GM21360 (cell line): ENCODE data around the gene USH2A.

Experiments
- ATAC-seq: cut with Tn5 transposase; IDR thresholded peaks from one replicate; pipeline ENCODE4 v1.9.1; 2021; ENCODE audit warnings: mild to moderate bottlenecking, moderate library complexity; ENCODE audit not compliant: unreplicated experiment

USH2A gene

DNA sequence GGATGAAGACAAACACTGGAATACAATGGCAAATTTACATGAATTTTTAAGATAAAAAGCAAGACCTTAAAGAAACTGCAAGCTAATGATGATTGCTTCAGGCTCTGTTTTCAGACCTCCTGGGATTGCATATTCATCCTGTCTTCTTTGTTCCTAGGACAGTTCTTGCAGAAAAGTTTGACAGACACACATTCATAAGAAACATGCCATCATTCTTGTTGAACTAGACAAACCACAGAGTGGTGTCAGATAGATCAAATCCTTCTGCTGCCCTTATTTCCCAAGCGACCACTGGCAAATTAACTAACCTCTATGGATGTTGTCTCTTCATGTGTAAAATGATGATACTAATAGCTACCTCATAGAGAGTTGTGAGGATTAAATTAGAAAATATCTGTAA, 674.8 kb downstream of the USH2A start:
- no peak for ATAC-seq

DNA sequence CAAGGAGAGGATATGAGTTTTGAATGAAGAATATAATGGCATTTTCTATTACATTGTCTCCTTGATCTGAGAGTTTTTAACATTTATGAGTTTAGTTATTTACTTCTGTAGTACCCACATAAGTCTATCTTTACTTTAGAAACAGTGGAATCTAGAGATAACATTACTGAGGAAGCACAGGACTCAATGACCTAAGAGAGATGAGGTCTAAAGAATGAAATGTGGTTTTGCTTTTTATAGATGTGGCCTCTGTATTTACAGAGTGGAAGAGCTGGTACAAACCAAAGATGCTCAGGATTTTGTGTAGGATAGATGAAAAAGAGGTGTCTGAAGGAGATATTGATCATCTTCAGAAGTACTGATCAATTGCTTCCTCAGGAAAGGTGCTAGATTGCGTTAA, 678.8 kb downstream of the USH2A start:
- ATAC-seq = no peak

DNA sequence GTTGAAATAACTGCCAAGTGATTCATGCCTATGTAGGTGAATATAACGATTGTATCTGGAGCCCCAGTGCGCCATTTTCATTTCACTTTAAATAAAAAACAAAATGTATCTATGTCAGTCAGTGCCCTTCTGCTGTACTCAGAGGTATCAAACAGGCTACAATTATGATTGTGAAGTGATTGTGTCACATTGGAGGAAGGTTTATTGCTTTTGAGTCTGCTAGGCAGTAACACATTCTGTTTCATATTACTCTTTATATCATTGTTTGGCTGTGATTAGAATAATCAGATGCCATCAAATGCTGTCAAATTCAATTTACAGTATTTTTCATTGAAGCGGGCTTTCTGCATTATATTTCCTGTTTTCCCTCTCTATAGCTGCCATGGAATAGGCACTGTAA, 684.2 kb downstream of the USH2A start:
- no peak for ATAC-seq

DNA sequence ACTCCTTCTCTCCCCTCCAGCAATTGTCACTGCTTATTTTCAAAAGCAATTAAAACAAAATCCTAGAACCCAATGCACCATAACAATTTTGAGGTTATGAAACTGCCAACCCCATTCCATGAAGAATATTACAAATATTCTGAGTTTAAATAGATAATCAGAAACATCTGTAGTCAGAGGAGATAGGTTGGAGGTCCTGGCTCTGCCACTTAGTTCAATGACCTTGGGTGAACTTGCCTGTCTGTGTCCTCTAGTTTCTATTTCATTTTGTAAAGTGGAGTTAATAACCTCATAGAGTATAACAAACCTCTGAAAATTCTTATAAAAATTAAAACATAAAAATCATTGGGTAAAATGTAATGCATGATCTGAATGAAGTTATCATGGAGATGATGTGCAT, 691.5 kb downstream of the USH2A start:
- no peak for ATAC-seq

DNA sequence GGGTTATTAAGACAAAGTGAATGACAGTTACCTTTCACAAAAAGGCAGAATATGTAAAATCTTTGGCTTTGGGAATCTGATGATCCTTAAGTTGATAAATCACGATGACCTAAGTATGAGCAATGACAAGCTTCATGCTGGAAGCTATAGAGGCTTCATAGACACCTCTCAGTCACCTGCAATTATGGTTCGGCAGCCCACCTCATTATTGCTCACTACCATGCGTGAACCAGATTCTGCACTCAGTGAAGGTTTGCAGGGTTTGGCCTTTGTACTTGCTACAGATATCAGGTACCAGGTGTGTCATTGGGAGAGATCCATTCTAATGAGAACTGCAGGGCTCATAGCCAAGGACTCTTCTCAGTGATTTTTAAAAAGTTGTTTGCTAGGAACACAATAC, 692.6 kb downstream of the USH2A start:
- no peak for ATAC-seq

DNA sequence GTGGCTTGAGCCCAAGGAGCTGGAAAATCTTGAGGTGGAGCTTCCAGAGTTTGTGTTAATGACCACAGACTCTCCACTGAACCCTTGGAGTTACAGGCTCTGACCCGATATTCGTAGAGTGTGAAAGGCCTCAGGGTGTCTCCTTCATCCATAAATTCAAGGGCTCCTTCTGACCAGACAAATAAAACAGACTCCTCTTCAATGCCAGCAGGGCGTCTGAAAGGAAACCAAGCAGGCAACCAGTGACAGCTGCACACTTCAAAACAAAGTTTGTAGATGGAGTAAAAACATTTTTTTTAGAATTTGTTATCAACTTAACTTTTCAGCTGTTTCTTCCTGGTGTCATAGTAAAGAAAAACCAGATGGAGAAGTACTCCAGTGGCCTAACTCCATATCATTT, 695.1 kb downstream of the USH2A start:
- no peak for ATAC-seq

DNA sequence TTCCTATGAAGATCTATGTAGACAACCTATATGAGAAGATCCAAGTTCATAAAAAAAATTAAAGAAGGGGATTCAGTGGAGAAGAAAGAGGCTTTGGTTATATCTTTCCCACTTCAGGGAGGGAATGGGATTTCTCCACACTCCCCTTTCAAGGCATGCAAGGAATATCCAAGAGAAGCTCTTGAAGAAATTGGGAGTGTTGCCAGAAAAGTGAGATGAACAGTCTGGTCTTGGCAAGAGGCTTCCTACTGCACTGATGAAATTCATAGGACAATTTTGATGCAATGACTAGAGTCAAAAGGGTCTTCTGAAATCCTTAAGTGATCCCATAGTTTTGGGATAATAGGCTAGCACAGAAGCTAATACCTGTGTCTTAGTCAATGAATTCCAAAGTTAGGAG, 703.1 kb downstream of the USH2A start:
- no peak for ATAC-seq

DNA sequence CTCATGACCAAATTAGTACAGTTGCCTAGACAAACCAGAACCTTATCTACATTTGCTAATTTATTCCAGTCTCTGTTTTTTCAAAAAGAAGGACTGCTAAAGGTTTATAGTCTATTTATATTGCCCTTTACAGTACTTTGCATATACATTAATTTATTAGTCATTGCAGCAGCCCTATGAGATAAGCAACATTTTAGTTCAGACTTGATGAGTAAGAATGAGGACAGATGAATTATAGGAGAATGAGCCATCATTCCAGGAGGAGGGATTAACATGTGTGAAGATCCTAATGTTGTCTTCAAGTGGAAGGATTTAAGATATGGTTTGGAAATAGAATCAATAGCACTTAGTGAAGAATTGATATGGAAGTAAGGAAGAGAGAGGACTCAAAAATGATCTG, 703.7 kb downstream of the USH2A start:
- no peak for ATAC-seq

DNA sequence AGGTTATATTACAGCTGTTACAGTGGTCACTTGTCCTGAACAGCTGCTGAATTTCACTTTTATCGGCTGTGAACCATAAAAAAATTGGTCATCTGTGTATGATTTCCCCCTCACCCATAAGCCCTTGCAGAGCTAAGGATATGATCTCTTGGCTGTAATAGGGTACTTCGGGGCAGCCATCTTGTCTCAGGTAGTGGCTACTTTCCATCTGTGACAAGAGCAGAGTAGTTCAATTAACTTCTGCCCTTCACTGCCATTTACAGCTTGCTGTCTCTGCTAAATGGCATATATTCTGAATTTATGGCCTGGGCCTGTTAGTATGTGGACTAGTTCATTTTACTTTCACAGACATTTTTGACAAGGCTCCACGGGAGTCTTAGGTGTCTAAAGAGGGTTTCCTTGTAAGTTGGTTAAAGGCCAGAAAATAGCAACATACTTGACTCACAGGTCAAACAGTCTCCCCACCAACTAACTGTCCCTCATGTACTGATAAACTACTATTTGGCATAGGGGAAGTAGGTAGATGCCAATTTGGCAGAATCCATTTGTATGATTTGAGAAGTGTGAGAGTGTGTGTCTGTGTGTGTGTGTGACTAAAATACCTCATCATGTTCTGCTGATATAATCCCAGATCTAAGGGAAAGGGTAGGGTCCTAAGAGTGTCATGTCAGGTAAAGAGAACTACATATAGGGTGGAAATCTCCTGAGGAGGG, 704.5 kb downstream of the USH2A start:
- ATAC-seq = no peak

DNA sequence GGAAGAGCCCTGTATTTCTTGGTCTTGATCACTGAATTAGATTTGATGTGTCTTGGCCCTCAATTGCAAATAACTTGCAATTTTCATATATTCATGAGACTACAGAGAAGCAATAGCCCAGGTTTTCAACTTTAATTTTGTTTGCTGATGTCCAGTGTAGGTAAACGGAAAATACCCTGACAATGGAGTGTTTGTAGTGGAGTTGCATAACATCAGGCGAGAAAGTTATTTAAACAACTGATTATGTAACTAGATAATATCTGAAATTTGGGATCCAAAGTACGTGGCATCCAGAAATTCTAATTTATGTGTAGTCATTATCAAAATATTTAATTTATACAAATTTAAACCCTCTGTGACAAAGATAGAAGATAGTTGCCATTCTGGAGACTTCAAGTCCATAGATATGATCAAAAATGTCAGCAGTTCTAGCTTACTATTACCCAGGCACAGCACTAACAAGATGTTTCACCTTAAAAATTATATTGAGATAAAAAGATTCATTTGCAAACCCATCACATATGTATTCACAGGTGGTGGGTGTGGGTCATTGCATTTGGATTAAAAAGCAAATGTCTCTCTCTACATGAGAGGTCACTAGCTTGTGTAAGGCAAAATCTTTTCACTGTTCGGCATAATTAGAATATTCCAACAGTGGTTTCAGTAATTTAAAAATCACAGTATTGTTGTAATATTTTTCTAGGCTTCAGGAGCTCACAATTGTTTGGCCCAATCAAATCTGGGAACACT, 705.4 kb downstream of the USH2A start:
- no peak for ATAC-seq

DNA sequence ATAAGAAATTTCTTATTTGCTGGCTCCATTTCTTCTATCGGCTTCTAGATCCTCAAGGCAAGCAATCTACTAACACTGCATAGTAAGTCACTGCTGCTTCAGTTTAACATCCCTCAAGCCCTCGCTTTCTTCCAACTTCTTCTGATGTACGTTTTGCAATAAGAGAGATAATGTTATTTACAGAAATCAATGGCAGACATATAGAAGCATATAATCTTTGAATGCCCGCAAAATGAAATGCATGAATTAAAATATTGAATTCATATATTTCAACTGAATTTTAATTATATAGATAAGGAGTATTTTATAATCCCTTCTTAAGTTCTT, 712.4 kb downstream of the USH2A start:
- ATAC-seq = no peak

DNA sequence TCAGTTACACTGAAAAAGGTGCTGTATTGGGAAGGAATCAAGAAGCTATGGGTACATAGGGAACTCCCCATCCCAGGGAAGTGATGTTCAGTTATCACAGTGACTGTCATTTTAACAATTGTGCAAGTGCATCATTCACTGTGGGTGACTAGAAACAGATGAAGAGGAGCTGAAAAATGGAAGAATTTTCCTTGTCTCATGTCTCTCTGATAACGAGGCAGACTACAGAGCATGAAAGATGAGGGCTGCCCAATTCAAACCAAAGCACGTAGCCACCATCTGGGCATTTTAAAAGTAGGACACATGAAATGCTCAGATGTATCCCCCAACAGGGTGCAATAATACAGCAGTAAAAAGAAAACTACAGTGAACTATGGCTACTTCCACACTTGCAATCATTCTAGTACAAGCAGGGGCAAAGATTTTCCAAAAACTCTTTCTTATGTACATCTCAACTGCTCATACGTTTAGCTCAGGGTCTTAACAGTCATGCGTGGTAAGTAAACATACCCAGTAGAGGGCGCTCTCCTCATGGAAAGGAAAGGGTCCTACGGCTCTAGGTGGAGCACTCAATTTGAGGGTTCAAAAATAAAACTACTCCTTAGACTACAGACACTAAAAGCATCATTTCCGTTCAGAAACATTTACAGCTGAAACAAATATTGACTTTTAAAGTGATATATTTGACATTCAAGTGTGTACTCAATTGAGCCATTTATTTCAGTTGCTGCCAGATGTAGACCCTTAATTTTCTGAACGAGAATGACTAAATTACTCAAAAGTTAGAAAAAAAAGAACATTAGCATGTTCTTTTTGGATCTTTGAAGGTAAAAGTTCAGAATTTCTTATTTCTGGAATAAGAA, 713.0 kb downstream of the USH2A start:
- peak; percentile 97 for ATAC-seq

DNA sequence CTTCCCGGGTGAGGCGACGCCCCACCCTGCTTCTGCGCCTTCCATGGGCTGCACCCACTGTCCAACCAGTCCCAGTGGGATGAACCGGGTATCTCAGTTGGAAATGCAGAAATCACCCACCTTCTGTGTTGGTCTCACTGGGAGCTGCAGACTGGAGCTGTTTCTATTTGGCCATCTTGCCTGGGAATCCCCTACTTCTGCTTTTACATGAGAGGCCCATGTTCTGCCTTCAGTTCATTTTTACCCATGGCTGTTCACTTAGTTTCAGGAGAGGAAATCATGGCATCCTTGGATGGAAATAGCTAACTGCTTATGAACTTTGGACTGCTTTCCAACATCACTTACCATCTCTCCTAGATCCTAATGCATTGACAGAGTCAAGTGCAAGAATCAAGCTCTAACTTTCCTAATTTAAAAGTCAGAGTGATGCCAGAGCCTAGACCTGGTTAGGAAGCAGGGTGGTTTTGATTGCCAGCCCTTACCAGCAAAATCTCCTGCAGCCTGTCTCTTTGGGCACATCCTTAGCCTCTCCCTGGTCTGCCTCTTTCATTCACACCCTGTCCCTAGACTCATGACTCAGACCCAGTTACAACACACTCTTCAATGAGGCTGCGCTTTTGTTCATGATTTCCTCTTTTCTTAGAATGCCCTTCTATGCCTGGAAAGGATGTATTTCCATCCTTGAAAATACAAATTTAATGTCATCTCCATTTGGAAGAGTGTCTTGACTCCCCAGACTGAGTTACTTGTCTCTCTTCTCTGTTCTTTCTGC, 719.0 kb downstream of the USH2A start:
- ATAC-seq = peak; percentile 87

DNA sequence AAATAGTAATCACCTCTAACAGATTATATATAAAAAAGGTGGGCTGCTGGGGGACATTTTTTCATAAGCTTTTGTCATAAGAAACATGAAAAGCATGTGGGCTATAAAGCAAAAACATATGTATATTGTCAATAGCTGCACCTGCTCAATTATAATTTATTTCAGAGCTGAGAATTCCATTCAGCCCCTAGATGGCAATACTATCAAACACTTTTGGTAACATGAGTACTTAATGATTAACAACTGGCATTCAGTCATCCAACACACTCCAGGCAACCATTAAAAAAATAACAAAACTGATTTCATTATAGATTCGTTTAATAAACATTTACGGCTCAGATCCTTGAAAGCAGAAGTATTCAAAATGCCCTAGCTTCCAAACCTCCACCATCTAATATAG, 741.0 kb downstream of the USH2A start:
- no peak for ATAC-seq

DNA sequence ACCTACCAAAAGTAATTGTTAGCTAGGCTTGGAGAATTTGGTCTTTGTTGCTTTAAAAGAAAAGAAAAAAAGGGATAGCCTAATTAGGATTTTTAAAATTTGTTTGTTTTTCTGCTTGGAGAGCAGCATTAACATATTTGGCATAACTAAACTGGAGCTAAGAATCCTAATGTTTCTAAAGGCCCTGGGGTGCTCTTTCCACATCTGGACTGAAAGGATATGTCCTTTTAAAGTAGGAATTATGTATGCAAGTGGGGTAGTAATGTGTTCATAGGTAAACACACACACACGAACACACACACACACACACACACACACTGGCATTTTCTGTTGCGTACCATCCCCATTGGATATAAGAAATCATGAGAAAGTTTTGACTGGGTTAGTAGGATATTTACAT, 742.2 kb downstream of the USH2A start:
- ATAC-seq = no peak

DNA sequence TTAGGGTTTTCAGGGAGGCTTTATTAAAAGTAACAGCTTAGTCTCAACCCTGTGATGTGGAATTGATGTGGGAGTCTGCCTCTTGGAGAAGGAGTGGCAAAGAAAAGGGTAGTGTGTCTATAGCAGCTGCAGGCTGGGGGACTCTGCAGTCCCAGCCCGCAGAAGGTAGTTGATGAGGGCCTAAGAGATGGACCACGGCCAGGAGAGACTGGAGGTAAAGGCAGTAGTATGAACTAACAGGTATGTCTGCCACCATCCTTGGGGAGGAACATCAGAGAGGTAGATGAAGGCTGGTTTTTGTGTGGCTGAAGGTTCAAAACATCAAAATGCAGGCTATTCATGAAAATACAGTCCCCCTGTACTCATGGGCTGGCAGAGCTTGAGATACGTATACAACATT, 744.0 kb downstream of the USH2A start:
- no peak for ATAC-seq

DNA sequence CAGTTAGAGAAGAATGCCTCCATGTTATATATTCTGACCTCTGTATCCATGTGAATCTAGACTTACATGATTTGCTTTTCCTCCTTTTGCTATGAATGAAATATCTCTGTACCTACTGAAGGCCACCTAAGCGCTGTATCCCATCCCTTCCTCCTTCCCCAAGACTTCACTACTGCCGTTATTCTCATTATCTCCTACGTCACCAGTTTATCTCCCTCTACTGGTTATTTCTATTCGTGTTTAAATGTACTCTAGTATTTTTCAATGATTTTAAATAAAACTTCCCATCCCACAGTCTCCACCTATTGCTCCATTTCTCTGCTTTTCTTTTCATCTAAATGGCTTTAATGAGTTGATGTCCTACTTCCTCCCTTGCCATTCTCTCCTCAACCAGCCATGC, 746.1 kb downstream of the USH2A start:
- no peak for ATAC-seq

DNA sequence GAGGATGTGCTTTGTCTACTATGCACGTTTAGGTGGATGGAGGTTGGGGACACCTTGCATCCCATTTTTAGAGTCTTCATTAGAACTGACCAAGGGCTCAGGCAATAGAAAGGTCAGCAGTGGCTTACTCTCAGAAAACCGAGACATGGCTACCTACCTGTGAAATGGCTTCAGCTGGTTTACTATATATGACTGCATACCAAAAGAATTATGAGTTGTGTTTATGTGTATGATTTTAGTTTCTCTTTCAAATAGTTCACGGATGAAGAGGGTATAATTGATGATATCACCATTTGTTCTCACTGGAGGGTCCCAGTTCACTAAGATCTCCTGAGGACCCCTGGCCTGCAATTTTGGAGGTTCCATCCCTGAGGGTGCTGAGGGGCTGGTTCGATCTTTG, 749.3 kb downstream of the USH2A start:
- ATAC-seq = no peak

DNA sequence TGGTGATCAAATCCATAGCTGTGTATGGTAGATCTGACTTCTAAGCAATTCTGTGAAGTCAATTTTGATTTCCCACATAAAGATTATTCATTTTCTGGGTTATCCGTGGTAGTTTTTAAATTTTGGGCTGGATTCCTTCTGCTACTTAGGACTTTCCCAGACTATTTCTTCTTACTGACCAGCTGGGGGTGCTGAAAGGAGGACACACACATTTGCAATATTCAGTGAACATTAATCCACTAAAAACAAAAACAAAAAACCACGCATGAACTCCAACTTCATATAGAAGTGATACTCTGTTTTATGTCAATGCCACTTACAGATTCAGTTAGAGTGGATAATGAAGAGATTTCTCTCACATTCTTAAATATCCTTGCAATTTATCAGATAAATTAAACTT, 750.8 kb downstream of the USH2A start:
- no peak for ATAC-seq

DNA sequence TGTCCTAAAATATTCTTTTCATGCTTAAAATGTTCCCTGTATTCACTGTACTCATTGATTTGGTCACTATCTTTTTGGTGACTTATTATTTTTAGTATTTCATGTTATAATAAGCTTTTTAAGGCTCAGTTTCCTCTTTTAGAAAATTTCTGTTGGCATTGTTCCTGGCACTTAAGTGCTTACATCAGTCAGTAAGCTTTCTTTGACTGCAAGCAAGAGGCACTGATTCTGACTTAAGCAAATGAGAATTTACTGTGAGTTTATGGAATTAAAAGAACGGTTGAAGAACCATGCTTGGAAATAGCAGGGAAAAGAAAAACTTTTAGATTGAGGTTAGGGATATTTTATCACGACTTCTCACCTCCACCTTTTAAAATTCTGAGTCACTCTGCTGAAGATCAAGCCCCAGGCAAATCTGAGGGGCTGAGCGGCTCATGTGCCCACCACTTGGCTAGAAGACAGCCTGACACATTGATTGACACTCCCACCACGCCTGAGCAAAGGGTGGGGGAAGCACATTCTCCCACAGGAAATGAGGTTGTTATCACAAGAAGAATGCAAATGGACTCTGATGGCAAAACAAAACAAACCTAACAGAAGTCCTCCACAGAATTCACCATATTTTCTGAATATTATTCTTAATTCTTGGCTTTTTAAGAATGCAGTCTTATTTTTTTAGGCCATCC, 753.3 kb downstream of the USH2A start:
- no peak for ATAC-seq

DNA sequence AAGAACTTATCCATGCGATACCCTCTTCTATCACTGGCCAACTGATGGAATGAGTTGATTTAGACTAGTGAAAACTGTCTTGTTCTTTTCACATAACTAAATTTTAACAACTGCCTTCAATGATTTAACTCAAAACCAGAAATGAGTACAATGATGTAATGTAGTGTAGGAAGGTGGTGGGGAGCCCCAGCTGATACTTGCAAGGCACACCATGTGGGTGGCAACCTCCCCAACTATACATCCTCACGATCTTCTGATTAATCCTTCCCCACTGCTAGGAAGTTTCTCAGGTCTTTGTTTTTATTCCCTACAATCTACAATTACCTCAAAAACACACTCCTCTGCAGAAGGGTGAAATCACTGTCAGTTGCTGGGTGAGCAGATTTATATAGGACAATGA, 755.5 kb downstream of the USH2A start:
- ATAC-seq = no peak
